ENCODE results near the gene TNFRSF21.

DNA sequence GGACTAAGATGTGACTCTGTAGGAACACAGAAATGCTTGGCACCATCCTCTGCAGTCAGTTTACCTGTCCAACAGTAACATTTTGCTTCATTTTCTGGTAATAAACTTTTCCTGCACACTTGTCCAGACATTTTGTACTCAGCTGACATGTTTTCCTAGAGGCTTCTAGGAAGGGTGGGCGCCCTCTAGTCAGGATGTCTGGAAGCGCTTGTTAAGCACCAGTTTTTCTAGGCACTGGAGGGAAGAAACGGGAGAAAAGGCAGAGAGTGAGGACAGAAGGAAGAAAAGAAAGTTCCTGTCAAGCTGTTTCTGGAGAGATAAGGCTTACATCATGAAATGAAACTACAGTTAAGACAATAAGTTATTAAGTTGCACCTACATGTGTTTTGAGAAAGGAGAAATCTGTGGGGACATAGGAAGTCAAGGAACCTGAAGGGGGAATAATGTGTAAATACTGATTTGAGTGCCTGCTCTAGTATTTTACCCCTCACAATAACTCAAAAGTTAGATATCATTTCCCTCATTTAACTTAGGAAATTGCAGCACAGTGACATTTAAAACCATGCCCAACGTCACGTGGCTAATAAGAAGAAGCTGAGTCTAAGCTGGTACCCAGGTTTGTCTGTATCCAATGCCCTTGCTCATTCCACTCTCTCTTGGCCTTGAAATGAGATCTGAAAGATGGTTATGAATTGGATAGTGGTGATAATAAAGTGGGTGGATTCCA, 42.7 kb upstream of the TNFRSF21 start:
- TF ChIP-seq, protein P1, sequence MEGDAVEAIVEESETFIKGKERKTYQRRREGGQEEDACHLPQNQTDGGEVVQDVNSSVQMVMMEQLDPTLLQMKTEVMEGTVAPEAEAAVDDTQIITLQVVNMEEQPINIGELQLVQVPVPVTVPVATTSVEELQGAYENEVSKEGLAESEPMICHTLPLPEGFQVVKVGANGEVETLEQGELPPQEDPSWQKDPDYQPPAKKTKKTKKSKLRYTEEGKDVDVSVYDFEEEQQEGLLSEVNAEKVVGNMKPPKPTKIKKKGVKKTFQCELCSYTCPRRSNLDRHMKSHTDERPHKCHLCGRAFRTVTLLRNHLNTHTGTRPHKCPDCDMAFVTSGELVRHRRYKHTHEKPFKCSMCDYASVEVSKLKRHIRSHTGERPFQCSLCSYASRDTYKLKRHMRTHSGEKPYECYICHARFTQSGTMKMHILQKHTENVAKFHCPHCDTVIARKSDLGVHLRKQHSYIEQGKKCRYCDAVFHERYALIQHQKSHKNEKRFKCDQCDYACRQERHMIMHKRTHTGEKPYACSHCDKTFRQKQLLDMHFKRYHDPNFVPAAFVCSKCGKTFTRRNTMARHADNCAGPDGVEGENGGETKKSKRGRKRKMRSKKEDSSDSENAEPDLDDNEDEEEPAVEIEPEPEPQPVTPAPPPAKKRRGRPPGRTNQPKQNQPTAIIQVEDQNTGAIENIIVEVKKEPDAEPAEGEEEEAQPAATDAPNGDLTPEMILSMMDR (conservative IDR thresholded peaks at IDR 0.05; ENCODE audit: low read depth, low read length) = peak; percentile 47; the same call in 1 of the 2 replicates
- TF ChIP-seq EZH2 (IDR thresholded peaks at IDR 0.05; ENCODE audit: low read length, unreplicated experiment) (no peak), EZH2phosphoT487 (IDR thresholded peaks at IDR 0.05; ENCODE audit: borderline replicate concordance, low read length) (no peak)
